ENCODE results near the gene TRABD2A. TPM values are rescaled to one million over a fixed set of nuclear protein-coding genes. Genes with fewer than 3 reads are reported as not detected.

The TRABD2A gene
- total and polyA plus RNA-seq, 2 of the 13 experiments (the other 11 are each of a cell fraction or from before 2014, with no cell fraction given), result 0.15 TPM; not detected in 1

DNA sequence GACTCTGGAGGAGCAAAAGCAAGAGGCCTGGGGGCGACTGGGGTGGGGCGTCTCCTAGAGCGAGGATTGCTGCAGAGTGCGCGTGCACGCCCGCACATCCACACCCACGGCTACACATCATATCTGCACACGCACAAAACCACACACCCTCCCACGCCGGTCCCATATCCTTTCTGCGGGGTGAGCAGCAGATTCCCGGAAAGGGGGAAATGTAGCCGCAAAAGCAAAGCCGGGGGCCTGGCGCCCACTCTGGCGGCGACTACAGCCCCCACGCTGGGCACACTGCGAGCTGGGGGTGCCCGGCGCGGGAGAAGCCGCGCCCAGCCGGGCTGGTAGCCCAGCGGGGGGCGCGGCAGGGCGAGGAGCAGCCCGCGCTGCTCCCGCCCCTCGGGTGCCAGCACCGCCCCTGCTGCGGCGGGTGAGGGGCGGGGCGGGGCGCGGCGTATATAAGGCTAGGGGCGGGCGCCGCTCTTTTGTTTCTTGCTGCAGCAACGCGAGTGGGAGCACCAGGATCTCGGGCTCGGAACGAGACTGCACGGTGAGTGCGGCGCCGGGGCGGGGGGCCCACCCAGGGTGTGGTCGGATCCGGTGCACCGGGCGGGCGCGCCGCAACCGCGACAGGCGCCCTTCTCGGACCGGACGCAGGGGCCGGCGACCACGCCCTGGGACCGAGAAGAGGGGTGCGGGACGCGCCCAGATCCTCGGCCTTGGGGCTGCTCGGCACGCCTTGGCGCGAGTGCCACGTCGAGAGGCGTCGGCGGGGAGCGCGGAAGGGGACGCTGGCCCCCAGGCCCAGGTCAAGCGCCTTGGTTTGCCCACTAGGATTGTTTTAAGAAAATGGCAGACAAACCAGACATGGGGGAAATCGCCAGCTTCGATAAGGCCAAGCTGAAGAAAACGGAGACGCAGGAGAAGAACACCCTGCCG is 24.6 kb upstream of the TRABD2A start, which contains the start of gene TMSB10 (continued):
- TF ChIP-seq, protein P1, sequence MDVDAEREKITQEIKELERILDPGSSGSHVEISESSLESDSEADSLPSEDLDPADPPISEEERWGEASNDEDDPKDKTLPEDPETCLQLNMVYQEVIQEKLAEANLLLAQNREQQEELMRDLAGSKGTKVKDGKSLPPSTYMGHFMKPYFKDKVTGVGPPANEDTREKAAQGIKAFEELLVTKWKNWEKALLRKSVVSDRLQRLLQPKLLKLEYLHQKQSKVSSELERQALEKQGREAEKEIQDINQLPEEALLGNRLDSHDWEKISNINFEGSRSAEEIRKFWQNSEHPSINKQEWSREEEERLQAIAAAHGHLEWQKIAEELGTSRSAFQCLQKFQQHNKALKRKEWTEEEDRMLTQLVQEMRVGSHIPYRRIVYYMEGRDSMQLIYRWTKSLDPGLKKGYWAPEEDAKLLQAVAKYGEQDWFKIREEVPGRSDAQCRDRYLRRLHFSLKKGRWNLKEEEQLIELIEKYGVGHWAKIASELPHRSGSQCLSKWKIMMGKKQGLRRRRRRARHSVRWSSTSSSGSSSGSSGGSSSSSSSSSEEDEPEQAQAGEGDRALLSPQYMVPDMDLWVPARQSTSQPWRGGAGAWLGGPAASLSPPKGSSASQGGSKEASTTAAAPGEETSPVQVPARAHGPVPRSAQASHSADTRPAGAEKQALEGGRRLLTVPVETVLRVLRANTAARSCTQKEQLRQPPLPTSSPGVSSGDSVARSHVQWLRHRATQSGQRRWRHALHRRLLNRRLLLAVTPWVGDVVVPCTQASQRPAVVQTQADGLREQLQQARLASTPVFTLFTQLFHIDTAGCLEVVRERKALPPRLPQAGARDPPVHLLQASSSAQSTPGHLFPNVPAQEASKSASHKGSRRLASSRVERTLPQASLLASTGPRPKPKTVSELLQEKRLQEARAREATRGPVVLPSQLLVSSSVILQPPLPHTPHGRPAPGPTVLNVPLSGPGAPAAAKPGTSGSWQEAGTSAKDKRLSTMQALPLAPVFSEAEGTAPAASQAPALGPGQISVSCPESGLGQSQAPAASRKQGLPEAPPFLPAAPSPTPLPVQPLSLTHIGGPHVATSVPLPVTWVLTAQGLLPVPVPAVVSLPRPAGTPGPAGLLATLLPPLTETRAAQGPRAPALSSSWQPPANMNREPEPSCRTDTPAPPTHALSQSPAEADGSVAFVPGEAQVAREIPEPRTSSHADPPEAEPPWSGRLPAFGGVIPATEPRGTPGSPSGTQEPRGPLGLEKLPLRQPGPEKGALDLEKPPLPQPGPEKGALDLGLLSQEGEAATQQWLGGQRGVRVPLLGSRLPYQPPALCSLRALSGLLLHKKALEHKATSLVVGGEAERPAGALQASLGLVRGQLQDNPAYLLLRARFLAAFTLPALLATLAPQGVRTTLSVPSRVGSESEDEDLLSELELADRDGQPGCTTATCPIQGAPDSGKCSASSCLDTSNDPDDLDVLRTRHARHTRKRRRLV (CRISPR knock-in tag; IDR thresholded peaks at IDR 0.05), result no peak
- TF ChIP-seq BORCS8-MEF2B (CRISPR knock-in tag; IDR thresholded peaks at IDR 0.05) (peak; percentile 81), ERF (CRISPR knock-in tag; IDR thresholded peaks at IDR 0.05) (peak; percentile 94), ZNF768 (CRISPR knock-in tag; IDR thresholded peaks at IDR 0.05) (peak; percentile 80), HNRNPK (IDR thresholded peaks at IDR 0.05; ENCODE audit: low read depth, low read length, poor library complexity, severe bottlenecking) (peak; percentile 26), SMARCE1 (IDR thresholded peaks at IDR 0.05; ENCODE audit: borderline replicate concordance) (no peak), TCF7 (IDR thresholded peaks at IDR 0.05; ENCODE audit: low read depth) (no peak)
- TF ChIP-seq, protein P2, sequence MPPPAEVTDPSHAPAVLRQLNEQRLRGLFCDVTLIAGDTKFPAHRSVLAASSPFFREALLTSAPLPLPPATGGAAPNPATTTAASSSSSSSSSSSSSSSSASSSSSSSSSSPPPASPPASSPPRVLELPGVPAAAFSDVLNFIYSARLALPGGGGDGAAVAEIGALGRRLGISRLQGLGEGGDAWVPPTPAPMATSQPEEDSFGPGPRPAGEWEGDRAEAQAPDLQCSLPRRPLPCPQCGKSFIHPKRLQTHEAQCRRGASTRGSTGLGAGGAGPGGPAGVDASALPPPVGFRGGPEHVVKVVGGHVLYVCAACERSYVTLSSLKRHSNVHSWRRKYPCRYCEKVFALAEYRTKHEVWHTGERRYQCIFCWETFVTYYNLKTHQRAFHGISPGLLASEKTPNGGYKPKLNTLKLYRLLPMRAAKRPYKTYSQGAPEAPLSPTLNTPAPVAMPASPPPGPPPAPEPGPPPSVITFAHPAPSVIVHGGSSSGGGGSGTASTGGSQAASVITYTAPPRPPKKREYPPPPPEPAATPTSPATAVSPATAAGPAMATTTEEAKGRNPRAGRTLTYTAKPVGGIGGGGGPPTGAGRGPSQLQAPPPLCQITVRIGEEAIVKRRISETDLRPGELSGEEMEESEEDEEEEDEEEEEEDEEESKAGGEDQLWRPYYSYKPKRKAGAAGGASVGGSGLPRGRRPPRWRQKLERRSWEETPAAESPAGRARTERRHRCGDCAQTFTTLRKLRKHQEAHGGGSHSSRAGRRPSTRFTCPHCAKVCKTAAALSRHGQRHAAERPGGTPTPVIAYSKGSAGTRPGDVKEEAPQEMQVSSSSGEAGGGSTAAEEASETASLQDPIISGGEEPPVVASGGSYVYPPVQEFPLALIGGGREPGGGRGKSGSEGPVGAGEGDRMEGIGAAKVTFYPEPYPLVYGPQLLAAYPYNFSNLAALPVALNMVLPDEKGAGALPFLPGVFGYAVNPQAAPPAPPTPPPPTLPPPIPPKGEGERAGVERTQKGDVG (CRISPR knock-in tag; IDR thresholded peaks at IDR 0.05; ENCODE audit: borderline replicate concordance), result 0 out of 2 replicates have a peak, but pooled peaks have one; percentile 10
- TF ChIP-seq, protein P3, sequence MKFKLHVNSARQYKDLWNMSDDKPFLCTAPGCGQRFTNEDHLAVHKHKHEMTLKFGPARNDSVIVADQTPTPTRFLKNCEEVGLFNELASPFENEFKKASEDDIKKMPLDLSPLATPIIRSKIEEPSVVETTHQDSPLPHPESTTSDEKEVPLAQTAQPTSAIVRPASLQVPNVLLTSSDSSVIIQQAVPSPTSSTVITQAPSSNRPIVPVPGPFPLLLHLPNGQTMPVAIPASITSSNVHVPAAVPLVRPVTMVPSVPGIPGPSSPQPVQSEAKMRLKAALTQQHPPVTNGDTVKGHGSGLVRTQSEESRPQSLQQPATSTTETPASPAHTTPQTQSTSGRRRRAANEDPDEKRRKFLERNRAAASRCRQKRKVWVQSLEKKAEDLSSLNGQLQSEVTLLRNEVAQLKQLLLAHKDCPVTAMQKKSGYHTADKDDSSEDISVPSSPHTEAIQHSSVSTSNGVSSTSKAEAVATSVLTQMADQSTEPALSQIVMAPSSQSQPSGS (CRISPR knock-in tag; IDR thresholded peaks at IDR 0.05), result peak; percentile 51
- TF ChIP-seq, protein P4, sequence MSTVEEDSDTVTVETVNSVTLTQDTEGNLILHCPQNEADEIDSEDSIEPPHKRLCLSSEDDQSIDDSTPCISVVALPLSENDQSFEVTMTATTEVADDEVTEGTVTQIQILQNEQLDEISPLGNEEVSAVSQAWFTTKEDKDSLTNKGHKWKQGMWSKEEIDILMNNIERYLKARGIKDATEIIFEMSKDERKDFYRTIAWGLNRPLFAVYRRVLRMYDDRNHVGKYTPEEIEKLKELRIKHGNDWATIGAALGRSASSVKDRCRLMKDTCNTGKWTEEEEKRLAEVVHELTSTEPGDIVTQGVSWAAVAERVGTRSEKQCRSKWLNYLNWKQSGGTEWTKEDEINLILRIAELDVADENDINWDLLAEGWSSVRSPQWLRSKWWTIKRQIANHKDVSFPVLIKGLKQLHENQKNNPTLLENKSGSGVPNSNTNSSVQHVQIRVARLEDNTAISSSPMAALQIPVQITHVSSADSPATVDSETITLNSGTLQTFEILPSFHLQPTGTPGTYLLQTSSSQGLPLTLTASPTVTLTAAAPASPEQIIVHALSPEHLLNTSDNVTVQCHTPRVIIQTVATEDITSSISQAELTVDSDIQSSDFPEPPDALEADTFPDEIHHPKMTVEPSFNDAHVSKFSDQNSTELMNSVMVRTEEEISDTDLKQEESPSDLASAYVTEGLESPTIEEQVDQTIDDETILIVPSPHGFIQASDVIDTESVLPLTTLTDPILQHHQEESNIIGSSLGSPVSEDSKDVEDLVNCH (CRISPR knock-in tag; IDR thresholded peaks at IDR 0.05), result no peak
- TF ChIP-seq, protein P5, sequence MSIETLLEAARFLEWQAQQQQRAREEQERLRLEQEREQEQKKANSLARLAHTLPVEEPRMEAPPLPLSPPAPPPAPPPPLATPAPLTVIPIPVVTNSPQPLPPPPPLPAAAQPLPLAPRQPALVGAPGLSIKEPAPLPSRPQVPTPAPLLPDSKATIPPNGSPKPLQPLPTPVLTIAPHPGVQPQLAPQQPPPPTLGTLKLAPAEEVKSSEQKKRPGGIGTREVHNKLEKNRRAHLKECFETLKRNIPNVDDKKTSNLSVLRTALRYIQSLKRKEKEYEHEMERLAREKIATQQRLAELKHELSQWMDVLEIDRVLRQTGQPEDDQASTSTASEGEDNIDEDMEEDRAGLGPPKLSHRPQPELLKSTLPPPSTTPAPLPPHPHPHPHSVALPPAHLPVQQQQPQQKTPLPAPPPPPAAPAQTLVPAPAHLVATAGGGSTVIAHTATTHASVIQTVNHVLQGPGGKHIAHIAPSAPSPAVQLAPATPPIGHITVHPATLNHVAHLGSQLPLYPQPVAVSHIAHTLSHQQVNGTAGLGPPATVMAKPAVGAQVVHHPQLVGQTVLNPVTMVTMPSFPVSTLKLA (IDR thresholded peaks at IDR 0.05), result no peak
